T47D (cell line): ENCODE results near the gene POU6F1.
"Not testable (repeated sequence)": the region's sequence is repeated elsewhere in the genome, so short reads cannot be mapped to it uniquely, and the experiment has no call there.

Experiments used
- DNase-seq, 2 experiments: peaks; one replicate each; pipeline versions ENCODE4 v3.0.0 to v3.0.0-alpha.2; 2011 to 2012; ENCODE audit warnings: low read depth in 1 of 2, low spot score in 1 of 2
- JUND ChIP-seq: IDR thresholded peaks from 2 replicates; pipeline ENCODE4 v1.6.1; 2012; ENCODE audit warnings: low read depth
- in situ Hi-C: cut with HindIII; loops from 2 replicates; pipeline ENCODE4 v1.10.0; 2016; ENCODE audit warnings: low sequenced_read_pairs, low pct_unique_long_range_greater_than_20kb

POU6F1 gene

GRCh38 chr12:51217968-51218606 is at the start of gene POU6F1:
Gene POU6F1 (minus strand): TSS chr12:51218062. CDS start chr12:51206836, 11,226 bp downstream.
- no peak for TF ChIP-seq JUND
- in situ Hi-C loops = no loop called here
- peak; percentile 92 to 94 for DNase-seq

DNA sequence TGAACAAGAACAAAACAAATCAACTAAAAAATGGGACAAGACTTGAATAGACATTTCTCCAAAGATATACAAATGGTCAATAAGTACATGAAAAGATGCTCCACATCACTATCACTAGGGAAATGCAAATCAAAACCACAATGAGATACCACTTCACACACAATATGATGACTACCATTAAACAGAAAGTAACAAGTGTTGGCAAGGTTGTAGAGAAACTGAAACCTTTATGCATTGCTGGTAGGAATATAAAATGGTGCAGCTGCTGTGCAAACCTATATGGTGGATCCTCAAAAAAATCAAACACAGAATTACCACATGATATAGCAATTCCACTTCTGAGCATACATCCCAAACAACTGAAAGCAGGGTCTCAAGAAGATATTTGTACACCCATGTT is 47.2 kb upstream of the POU6F1 start:
- no peak for TF ChIP-seq JUND
- in situ Hi-C loops = no loop called here
- DNase-seq = no peak

DNA sequence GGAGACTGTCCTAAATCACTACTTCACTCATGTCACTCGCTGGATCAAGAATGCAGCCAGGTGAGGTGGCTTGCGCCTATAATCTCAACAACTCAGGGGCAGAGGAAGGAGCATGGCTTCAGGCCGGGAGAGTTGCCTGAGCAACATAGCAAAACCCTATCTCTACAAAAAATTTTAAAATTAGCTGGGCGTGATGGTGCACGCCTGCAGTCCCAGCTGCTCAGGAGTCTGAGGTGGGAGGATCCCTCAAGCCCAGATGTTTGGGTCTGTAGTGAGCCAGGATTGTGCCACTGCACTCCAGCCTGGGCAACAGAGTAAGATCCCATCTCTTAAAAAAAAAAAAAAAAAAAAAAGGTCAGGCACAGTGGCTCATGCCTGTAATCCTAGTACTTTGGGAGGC is 46.4 kb upstream of the POU6F1 start:
- no peak for DNase-seq
- no peak for TF ChIP-seq JUND
- in situ Hi-C loops = no loop called here

GRCh38 chr12:51263341-51263740 is 45.5 kb upstream of the POU6F1 start:
- TF ChIP-seq JUND = no peak
- in situ Hi-C loops = no loop called here
- DNase-seq = no peak

GRCh38 chr12:51262758-51263177 is 44.9 kb upstream of the POU6F1 start:
- in situ Hi-C loops = no loop called here
- DNase-seq = peak in 1 of 2 experiments; percentile 66
- TF ChIP-seq JUND = no peak

DNA sequence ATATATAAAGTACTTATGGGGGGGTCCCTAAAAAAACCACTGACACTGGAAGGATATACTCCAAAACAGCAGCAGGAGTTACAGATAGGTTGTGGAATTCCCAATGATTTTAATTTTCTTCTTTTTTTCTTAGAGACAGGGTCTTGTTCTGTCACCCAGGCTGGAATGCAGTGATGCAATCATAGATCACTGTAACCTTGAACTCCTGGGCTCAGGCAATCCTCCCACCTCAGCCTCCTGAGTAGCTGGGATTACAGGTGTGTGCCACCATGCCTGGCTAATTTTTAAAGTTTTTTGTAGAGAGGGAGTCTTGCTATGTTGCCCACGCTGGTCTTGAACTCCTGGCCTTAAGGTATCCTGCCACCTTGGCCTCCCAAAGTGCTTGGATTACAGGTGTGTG is 41.7 kb upstream of the POU6F1 start:
- in situ Hi-C loops, DNase-seq: not testable (repeated sequence)

GRCh38 chr12:51254536-51254935 is 36.7 kb upstream of the POU6F1 start:
- no peak for TF ChIP-seq JUND
- in situ Hi-C loops = no loop called here
- DNase-seq = no peak

- DNase-seq = no peak
- no peak for TF ChIP-seq JUND
- in situ Hi-C loops = no loop called here
Observed at GRCh38 chr12:51253276-51253675, 35.4 kb upstream of the POU6F1 start.

- no peak for TF ChIP-seq JUND
- in situ Hi-C loops = no loop called here
- no peak for DNase-seq
Observed at GRCh38 chr12:51247523-51248206, 29.8 kb upstream of the POU6F1 start.

GRCh38 chr12:51246254-51246853 is 28.5 kb upstream of the POU6F1 start:
- TF ChIP-seq JUND = no peak
- in situ Hi-C loops = no loop called here
- DNase-seq = peak in 1 of 2 experiments; percentile 44

DNA sequence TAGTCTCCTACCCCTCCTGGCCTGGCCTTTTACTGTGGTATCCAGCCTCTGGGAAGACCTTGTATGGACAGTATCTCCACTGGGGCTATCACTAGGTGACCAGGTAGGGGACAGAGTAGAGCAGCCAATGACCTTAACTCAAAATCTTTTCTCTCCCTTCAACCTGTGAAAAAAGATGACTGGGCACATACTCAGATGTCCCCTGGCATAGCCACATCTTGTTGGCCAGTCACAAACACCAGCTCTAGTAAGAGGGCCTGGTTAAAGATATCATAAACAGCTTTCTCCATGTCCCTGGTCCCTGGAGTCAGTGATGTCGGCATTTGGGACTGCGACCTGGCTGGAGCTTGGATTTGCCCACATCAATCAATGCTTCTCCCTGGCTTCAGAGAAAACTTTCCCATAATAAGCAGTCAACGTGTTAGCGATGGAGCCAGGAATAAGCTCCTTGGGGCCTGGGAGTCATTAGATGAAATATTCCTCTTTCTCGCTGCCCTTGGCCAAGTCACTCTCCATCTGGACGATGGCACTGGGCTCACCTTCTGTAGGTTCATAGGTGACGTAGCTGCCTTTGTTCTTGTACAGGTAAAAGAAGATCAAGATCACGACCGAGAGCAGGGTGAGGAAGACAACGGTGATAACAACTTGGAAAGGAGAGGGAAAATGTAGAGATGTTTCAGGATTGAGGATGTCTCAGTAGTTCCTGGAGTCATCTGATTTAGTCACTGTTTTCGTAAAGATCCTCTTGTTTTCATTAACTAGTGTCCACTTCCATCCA is 27.8 kb upstream of the POU6F1 start:
- no peak for DNase-seq
- TF ChIP-seq JUND = no peak
- in situ Hi-C loops = no loop called here

DNA sequence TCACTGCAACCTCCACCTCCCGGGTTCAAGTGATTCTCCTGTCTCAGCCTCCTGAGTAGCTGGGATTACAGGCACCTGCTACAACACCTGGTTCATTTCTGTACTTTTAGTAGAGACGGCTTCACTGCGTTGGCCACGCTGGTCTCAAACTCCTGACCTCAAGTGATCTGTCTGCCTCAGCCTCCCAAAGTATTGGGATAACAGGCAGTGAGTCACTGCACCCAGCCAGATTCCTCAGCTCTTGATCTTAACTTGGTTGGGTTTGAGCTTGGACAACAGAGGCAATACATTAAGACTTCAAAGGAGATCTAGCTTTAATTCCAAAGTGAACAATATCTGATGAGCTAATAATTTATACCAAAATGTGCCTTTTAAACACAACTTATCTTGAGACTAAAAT is 26.4 kb upstream of the POU6F1 start:
- TF ChIP-seq JUND = no peak
- DNase-seq = no peak
- in situ Hi-C loops = no loop called here

DNA sequence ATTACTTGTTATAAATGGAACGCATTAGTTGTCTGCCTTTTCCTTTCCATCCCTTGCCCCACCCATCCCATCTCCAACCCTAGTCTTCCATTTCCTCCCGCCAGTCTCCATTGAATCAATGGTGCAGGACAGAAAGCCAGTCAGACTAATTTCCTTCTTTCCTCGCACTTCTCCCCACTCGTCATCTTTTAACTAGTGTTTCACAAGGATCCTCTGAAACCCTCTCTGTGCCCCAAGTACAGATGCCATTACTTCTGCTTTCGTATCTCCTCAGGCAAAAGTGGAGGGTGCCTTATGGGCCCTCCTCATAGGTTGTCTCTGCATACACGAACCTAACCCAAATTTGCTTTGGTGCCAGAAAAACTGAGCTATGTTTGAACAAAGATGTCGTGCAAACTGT is 25.0 kb upstream of the POU6F1 start:
- no peak for DNase-seq
- TF ChIP-seq JUND = no peak
- in situ Hi-C loops = no loop called here
